Measurements from ENCODE around the gene ADCY2. TPM values are rescaled to one million over a fixed set of nuclear protein-coding genes. Genes with fewer than 3 reads are reported as not detected.

Gene ADCY2
- polyA plus RNA-seq, 2 donors, result 0.06 to 0.76 TPM

GRCh38 chr5:7622498-7622897 lies 226.6 kb downstream of the ADCY2 start:
- Histone ChIP-seq H3K4me1 (ENCODE audit: control insufficient read depth in 2 of 2, insufficient read depth in 2 of 2, low read length in 1 of 2) (no peaks in the 10 kb centered on the region), H3K9me3 (ENCODE audit: control insufficient read depth in 2 of 2, insufficient read depth in 1 of 2, low read depth in 1 of 2, low read length in 1 of 2) (no peaks in the 10 kb centered on the region), H3K4me3 (ENCODE audit: low read depth in 1 of 2, low read length in 2 of 2) (no peak overlapping the region), H3K27me3 (ENCODE audit: control insufficient read depth in 1 of 2, insufficient read depth in 2 of 2, low read length in 2 of 2) (no peaks in the 10 kb centered on the region), H3K36me3 (ENCODE audit: control insufficient read depth in 2 of 2, insufficient read depth in 2 of 2, low read length in 1 of 2) (no peaks in the 10 kb centered on the region), H3K27ac (ENCODE audit: low read depth in 2 of 2, low read length in 1 of 2) (no peak overlapping the region)
- whole genome bisulfite sequencing, 2 donors, result 71 to 73% methylated on average over 2 of the region's 2 CpGs

- no peaks in the 10 kb centered on the region for H3K9me3 ChIP-seq (ENCODE audit: control insufficient read depth in 2 of 2, insufficient read depth in 1 of 2, low read depth in 1 of 2, low read length in 1 of 2)
- no peak overlapping the region for H3K4me3 ChIP-seq (ENCODE audit: low read depth in 1 of 2, low read length in 2 of 2)
- H3K27me3 ChIP-seq (ENCODE audit: control insufficient read depth in 1 of 2, insufficient read depth in 2 of 2, low read length in 2 of 2), result no peaks in the 10 kb centered on the region
- no peaks in the 10 kb centered on the region for H3K36me3 ChIP-seq (ENCODE audit: control insufficient read depth in 2 of 2, insufficient read depth in 2 of 2, low read length in 1 of 2)
- no peak overlapping the region for H3K27ac ChIP-seq (ENCODE audit: low read depth in 2 of 2, low read length in 1 of 2)
- no peaks in the 10 kb centered on the region for H3K4me1 ChIP-seq (ENCODE audit: control insufficient read depth in 2 of 2, insufficient read depth in 2 of 2, low read length in 1 of 2)
- 39 to 44% methylated on average over 2 of the region's 2 CpGs for WGBS, 2 donors
Observed at GRCh38 chr5:7625740-7626139, 229.8 kb downstream of the ADCY2 start.

GRCh38 chr5:7628248-7628647 lies 232.3 kb downstream of the ADCY2 start:
- no peaks in the 10 kb centered on the region for H3K27me3 ChIP-seq (ENCODE audit: control insufficient read depth in 1 of 2, insufficient read depth in 2 of 2, low read length in 2 of 2)
- H3K27ac ChIP-seq (ENCODE audit: low read depth in 2 of 2, low read length in 1 of 2), result no peak overlapping the region
- no peaks in the 10 kb centered on the region for H3K4me1 ChIP-seq (ENCODE audit: control insufficient read depth in 2 of 2, insufficient read depth in 2 of 2, low read length in 1 of 2)
- no peaks in the 10 kb centered on the region for H3K36me3 ChIP-seq (ENCODE audit: control insufficient read depth in 2 of 2, insufficient read depth in 2 of 2, low read length in 1 of 2)
- no peaks in the 10 kb centered on the region for H3K9me3 ChIP-seq (ENCODE audit: control insufficient read depth in 2 of 2, insufficient read depth in 1 of 2, low read depth in 1 of 2, low read length in 1 of 2)
- H3K4me3 ChIP-seq (ENCODE audit: low read depth in 1 of 2, low read length in 2 of 2), result no peak overlapping the region

- H3K36me3 ChIP-seq (ENCODE audit: control insufficient read depth in 2 of 2, insufficient read depth in 2 of 2, low read length in 1 of 2), result no peaks in the 10 kb centered on the region
- H3K27me3 ChIP-seq (ENCODE audit: control insufficient read depth in 1 of 2, insufficient read depth in 2 of 2, low read length in 2 of 2), result no peaks in the 10 kb centered on the region
- no peaks in the 10 kb centered on the region for H3K4me1 ChIP-seq (ENCODE audit: control insufficient read depth in 2 of 2, insufficient read depth in 2 of 2, low read length in 1 of 2)
- WGBS, 2 donors, result 79 to 89% methylated on average over 5 of the region's 5 CpGs
- no peaks in the 10 kb centered on the region for H3K9me3 ChIP-seq (ENCODE audit: control insufficient read depth in 2 of 2, insufficient read depth in 1 of 2, low read depth in 1 of 2, low read length in 1 of 2)
- no peak overlapping the region for H3K4me3 ChIP-seq (ENCODE audit: low read depth in 1 of 2, low read length in 2 of 2)
- H3K27ac ChIP-seq (ENCODE audit: low read depth in 2 of 2, low read length in 1 of 2), result no peak overlapping the region
Observed at GRCh38 chr5:7628820-7629219, 232.9 kb downstream of the ADCY2 start.

GRCh38 chr5:7629561-7629960 lies 233.6 kb downstream of the ADCY2 start:
- Histone ChIP-seq H3K27me3 (ENCODE audit: control insufficient read depth in 1 of 2, insufficient read depth in 2 of 2, low read length in 2 of 2) (no peaks in the 10 kb centered on the region), H3K4me3 (ENCODE audit: low read depth in 1 of 2, low read length in 2 of 2) (no peak overlapping the region), H3K27ac (ENCODE audit: low read depth in 2 of 2, low read length in 1 of 2) (no peak overlapping the region), H3K36me3 (ENCODE audit: control insufficient read depth in 2 of 2, insufficient read depth in 2 of 2, low read length in 1 of 2) (no peaks in the 10 kb centered on the region), H3K9me3 (ENCODE audit: control insufficient read depth in 2 of 2, insufficient read depth in 1 of 2, low read depth in 1 of 2, low read length in 1 of 2) (no peaks in the 10 kb centered on the region), H3K4me1 (ENCODE audit: control insufficient read depth in 2 of 2, insufficient read depth in 2 of 2, low read length in 1 of 2) (no peaks in the 10 kb centered on the region)
- 55 to 77% methylated on average over 5 of the region's 5 CpGs for WGBS, 2 donors

- Histone ChIP-seq H3K27ac (ENCODE audit: low read depth in 2 of 2, low read length in 1 of 2) (no peak overlapping the region), H3K36me3 (ENCODE audit: control insufficient read depth in 2 of 2, insufficient read depth in 2 of 2, low read length in 1 of 2) (no peaks in the 10 kb centered on the region), H3K27me3 (ENCODE audit: control insufficient read depth in 1 of 2, insufficient read depth in 2 of 2, low read length in 2 of 2) (no peaks in the 10 kb centered on the region), H3K9me3 (ENCODE audit: control insufficient read depth in 2 of 2, insufficient read depth in 1 of 2, low read depth in 1 of 2, low read length in 1 of 2) (peaks cover 0 to 3% of the 10 kb centered on the region in 2 donors), H3K4me3 (ENCODE audit: low read depth in 1 of 2, low read length in 2 of 2) (no peak overlapping the region), H3K4me1 (ENCODE audit: control insufficient read depth in 2 of 2, insufficient read depth in 2 of 2, low read length in 1 of 2) (no peaks in the 10 kb centered on the region)
- 87 to 90% methylated on average over 3 of the region's 3 CpGs for WGBS, 2 donors
Observed at GRCh38 chr5:7634837-7635236, 238.9 kb downstream of the ADCY2 start.

- H3K36me3 ChIP-seq (ENCODE audit: control insufficient read depth in 2 of 2, insufficient read depth in 2 of 2, low read length in 1 of 2), result no peaks in the 10 kb centered on the region
- H3K4me1 ChIP-seq (ENCODE audit: control insufficient read depth in 2 of 2, insufficient read depth in 2 of 2, low read length in 1 of 2), result no peaks in the 10 kb centered on the region
- peaks cover 0 to 3% of the 10 kb centered on the region in 2 donors for H3K9me3 ChIP-seq (ENCODE audit: control insufficient read depth in 2 of 2, insufficient read depth in 1 of 2, low read depth in 1 of 2, low read length in 1 of 2)
- 79 to 81% methylated on average over 4 of the region's 4 CpGs for WGBS, 2 donors
- no peak overlapping the region for H3K4me3 ChIP-seq (ENCODE audit: low read depth in 1 of 2, low read length in 2 of 2)
- H3K27ac ChIP-seq (ENCODE audit: low read depth in 2 of 2, low read length in 1 of 2), result no peak overlapping the region
- no peaks in the 10 kb centered on the region for H3K27me3 ChIP-seq (ENCODE audit: control insufficient read depth in 1 of 2, insufficient read depth in 2 of 2, low read length in 2 of 2)
Observed at GRCh38 chr5:7638456-7638855, 242.5 kb downstream of the ADCY2 start.

GRCh38 chr5:7642029-7642428 lies 246.1 kb downstream of the ADCY2 start:
- no peaks in the 10 kb centered on the region for H3K4me1 ChIP-seq (ENCODE audit: control insufficient read depth in 2 of 2, insufficient read depth in 2 of 2, low read length in 1 of 2)
- H3K27me3 ChIP-seq (ENCODE audit: control insufficient read depth in 1 of 2, insufficient read depth in 2 of 2, low read length in 2 of 2), result no peaks in the 10 kb centered on the region
- H3K9me3 ChIP-seq (ENCODE audit: control insufficient read depth in 2 of 2, insufficient read depth in 1 of 2, low read depth in 1 of 2, low read length in 1 of 2), result no peaks in the 10 kb centered on the region
- H3K4me3 ChIP-seq (ENCODE audit: low read depth in 1 of 2, low read length in 2 of 2), result no peak overlapping the region
- H3K27ac ChIP-seq (ENCODE audit: low read depth in 2 of 2, low read length in 1 of 2), result no peak overlapping the region
- no peaks in the 10 kb centered on the region for H3K36me3 ChIP-seq (ENCODE audit: control insufficient read depth in 2 of 2, insufficient read depth in 2 of 2, low read length in 1 of 2)

GRCh38 chr5:7644723-7645122 lies 248.8 kb downstream of the ADCY2 start:
- Histone ChIP-seq H3K27ac (ENCODE audit: low read depth in 2 of 2, low read length in 1 of 2) (no peak overlapping the region), H3K9me3 (ENCODE audit: control insufficient read depth in 2 of 2, insufficient read depth in 1 of 2, low read depth in 1 of 2, low read length in 1 of 2) (no peaks in the 10 kb centered on the region), H3K27me3 (ENCODE audit: control insufficient read depth in 1 of 2, insufficient read depth in 2 of 2, low read length in 2 of 2) (no peaks in the 10 kb centered on the region), H3K4me3 (ENCODE audit: low read depth in 1 of 2, low read length in 2 of 2) (no peak overlapping the region), H3K36me3 (ENCODE audit: control insufficient read depth in 2 of 2, insufficient read depth in 2 of 2, low read length in 1 of 2) (no peaks in the 10 kb centered on the region), H3K4me1 (ENCODE audit: control insufficient read depth in 2 of 2, insufficient read depth in 2 of 2, low read length in 1 of 2) (no peaks in the 10 kb centered on the region)
- WGBS, 2 donors, result 66 to 73% methylated on average over 3 of the region's 3 CpGs

GRCh38 chr5:7650755-7651154 lies 254.8 kb downstream of the ADCY2 start:
- WGBS, 2 donors, result 54 to 56% methylated on average over 6 of the region's 6 CpGs
- H3K27me3 ChIP-seq (ENCODE audit: control insufficient read depth in 1 of 2, insufficient read depth in 2 of 2, low read length in 2 of 2), result no peaks in the 10 kb centered on the region
- no peak overlapping the region for H3K27ac ChIP-seq (ENCODE audit: low read depth in 2 of 2, low read length in 1 of 2)
- H3K9me3 ChIP-seq (ENCODE audit: control insufficient read depth in 2 of 2, insufficient read depth in 1 of 2, low read depth in 1 of 2, low read length in 1 of 2), result no peaks in the 10 kb centered on the region
- H3K36me3 ChIP-seq (ENCODE audit: control insufficient read depth in 2 of 2, insufficient read depth in 2 of 2, low read length in 1 of 2), result no peaks in the 10 kb centered on the region
- H3K4me1 ChIP-seq (ENCODE audit: control insufficient read depth in 2 of 2, insufficient read depth in 2 of 2, low read length in 1 of 2), result no peaks in the 10 kb centered on the region
- no peak overlapping the region for H3K4me3 ChIP-seq (ENCODE audit: low read depth in 1 of 2, low read length in 2 of 2)
